NB4 (cell line): ENCODE data around the gene FAM120A.

Source experiments
- DNase-seq: peaks from one replicate; pipeline ENCODE4 v3.0.0; 2010; ENCODE audit warnings: low read depth
- H3K4me3 ChIP-seq: one replicate; pipeline ENCODE4 v1.5.1; 2011; ENCODE audit warnings: mild to moderate bottlenecking, low read depth, low read length, moderate library complexity
- MYC ChIP-seq: IDR thresholded peaks from 2 replicates; pipeline ENCODE4 v1.6.1; 2011; ENCODE audit warnings: low read depth, low read length
- POLR2A ChIP-seq: IDR thresholded peaks from 2 replicates; pipeline ENCODE4 v1.6.1; 2011; ENCODE audit warnings: mild to moderate bottlenecking; ENCODE audit not compliant: insufficient read length; ENCODE audit errors: extremely low read depth
- TF ChIP-seq, protein P1 (sequence below): IDR thresholded peaks from 2 replicates; pipeline ENCODE4 v1.6.1; 2011; ENCODE audit warnings: low read depth, low read length
- TF ChIP-seq, protein P2 (sequence below): IDR thresholded peaks from one replicate; pipeline ENCODE4 v1.5.1; 2012; ENCODE audit warnings: low read depth, low read length

The FAM120A gene

DNA sequence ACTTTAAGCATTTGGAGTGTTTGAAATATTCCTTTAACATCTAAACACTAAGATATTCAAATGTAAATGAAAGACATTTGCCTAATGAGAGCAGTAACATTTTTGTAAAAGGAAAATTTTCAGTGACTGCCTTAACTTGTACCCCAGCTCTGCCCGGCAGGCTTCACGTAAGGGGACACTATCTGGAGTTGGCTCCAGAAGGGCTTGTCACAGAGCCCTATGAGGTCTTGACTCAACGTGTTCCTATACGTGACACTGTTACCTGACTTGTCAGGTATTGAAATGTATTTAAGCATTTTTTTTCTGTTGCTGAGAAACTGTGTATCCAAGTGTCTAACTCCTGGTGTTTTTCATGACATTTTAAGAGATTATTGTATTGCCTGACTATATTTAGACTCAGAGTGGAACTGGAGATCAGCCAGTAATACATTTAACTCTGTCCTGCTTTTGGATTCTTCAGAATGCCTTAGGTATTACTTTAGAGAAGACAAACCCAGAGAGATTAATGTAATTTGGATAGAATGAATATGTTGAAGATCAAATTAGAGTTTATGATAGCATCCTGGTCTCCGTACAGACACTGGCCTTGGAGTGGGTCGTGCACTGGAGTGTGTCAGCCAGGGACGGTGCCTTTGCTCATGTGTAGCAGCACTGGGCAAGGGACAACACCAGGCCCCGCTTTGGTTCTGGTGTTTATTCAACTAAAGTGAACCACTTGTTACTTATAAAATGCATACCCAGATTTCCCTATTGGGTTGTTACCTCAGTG lies 90.3 kb downstream of the FAM120A start:
- no peak overlapping the region for H3K4me3 ChIP-seq
- DNase-seq, result no peak
- TF ChIP-seq, protein P1, sequence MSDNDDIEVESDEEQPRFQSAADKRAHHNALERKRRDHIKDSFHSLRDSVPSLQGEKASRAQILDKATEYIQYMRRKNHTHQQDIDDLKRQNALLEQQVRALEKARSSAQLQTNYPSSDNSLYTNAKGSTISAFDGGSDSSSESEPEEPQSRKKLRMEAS, result no peak
- TF ChIP-seq, protein P2, sequence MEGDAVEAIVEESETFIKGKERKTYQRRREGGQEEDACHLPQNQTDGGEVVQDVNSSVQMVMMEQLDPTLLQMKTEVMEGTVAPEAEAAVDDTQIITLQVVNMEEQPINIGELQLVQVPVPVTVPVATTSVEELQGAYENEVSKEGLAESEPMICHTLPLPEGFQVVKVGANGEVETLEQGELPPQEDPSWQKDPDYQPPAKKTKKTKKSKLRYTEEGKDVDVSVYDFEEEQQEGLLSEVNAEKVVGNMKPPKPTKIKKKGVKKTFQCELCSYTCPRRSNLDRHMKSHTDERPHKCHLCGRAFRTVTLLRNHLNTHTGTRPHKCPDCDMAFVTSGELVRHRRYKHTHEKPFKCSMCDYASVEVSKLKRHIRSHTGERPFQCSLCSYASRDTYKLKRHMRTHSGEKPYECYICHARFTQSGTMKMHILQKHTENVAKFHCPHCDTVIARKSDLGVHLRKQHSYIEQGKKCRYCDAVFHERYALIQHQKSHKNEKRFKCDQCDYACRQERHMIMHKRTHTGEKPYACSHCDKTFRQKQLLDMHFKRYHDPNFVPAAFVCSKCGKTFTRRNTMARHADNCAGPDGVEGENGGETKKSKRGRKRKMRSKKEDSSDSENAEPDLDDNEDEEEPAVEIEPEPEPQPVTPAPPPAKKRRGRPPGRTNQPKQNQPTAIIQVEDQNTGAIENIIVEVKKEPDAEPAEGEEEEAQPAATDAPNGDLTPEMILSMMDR, result no peak
- TF ChIP-seq MYC, result no peak
- no peak for TF ChIP-seq POLR2A

GRCh38 chr9:93543117-93543516 lies 91.6 kb downstream of the FAM120A start:
- no peak overlapping the region for H3K4me3 ChIP-seq
- TF ChIP-seq, protein P1, result no peak
- DNase-seq, result no peak

DNA sequence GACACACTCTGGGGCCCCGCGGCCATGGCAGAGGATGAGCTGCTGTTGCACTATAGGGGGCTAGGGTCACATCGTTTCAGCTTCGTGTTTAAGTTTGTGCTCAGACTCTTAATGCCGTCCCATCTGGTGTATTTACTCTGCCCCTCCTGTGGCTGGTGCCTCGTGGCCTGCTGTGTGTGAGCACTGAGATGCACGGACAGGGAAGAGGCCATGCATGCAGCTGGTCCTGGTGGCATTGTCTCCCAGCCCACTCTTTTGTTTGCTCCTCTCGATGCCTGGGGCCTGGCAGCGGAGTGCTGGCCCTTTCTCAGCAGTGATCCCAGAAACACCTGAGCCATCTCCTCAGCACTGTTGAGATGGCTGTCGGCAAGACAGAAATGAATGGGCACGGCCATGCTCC lies 94.9 kb downstream of the FAM120A start:
- no peak overlapping the region for H3K4me3 ChIP-seq
- TF ChIP-seq POLR2A (no peak), MYC (no peak)
- TF ChIP-seq, protein P1, result no peak
- TF ChIP-seq, protein P2, result no peak
- no peak for DNase-seq

DNA sequence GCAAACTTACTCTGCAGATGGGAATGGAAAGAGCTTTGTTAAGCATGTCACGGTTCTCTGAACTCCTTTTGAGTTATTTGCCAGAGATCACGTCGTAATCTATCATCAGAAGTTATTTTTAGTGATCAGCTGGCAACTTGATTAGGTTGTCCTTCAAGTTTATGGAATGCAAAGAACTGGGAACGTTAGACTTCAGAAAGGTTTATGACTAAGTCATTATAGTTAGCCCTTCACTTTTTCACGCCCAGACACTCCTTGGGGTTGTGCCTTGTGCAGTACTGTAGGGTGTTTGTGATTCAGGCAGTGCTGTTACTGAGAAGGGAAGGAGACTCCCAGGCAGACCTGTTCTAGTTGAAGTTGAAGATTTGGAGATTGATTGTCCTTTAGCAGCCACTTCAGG lies 98.1 kb downstream of the FAM120A start:
- TF ChIP-seq MYC (no peak), POLR2A (no peak)
- TF ChIP-seq, protein P2, result no peak
- TF ChIP-seq, protein P1, result no peak
- H3K4me3 ChIP-seq, result no peak overlapping the region
- no peak for DNase-seq

DNA sequence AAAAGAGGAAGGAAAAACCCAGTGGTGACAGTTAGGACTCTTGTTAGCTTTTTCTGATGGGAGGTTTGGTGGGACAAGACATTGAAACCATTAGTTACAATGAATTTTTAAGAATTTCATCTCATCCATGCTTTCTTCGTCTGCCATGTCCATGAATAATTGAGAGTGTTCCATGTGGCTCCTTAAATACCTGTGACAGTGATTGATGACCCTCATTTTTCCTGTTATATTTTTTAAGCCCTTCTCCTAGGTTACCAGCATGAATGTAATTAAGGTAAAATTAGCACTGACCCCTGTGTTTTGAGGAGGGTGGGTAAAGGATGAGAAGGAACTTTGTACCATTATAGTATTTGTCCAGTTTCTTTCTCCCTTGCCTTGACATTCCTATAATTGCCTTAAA lies 101.4 kb downstream of the FAM120A start:
- no peak for DNase-seq
- no peak overlapping the region for H3K4me3 ChIP-seq
- TF ChIP-seq MYC, result no peak

DNA sequence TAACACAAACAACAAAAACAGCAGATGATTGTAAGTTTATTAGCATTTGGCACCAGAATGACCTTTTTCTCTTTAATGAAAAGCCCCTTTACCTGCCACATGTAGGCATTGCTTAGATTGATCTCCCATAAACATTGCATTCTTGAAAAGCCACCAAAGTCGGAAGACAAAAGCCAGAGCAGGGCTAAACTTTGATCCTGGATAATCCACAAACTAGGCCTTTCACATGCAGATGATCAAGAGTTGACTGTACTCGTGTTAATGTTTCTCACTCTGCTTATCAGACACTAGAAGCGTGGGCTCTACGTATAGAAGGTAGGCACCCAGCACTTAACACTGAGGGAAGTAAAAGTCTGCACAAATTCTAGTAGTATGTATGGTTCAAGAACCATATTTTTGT lies 103.9 kb downstream of the FAM120A start:
- no peak for DNase-seq
- H3K4me3 ChIP-seq, result no peak overlapping the region
- no peak for TF ChIP-seq MYC
- TF ChIP-seq, protein P1, result no peak

GRCh38 chr9:93557366-93558137 lies 106.1 kb downstream of the FAM120A start:
- no peak overlapping the region for H3K4me3 ChIP-seq
- TF ChIP-seq POLR2A (no peak), MYC (no peak)
- TF ChIP-seq, protein P1, result no peak
- TF ChIP-seq, protein P2, result no peak
- DNase-seq, result no peak
